ENCODE measurements around the gene SPATA6L.

DNA sequence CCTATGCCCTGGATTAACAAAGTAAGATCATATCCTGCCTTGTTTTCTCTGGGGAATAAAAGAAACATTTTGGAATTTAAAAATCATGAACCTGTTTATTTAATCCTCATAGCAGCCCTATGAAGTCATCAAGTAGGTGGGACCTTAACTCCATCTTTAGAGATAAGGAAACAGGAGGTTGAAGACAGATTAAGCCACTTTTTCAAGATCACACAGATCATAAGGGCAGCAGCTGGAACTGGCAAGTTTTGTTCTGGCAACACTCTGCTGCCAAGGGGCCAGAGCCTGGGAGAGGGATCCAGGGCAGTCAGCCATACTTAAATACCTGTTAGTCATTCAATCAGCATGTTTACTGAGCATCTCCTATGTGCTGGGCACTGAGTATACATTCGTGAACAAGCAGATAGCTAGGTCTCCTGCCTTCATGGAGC, 112.3 kb downstream of the SPATA6L start:
- TF ChIP-seq, protein P1, sequence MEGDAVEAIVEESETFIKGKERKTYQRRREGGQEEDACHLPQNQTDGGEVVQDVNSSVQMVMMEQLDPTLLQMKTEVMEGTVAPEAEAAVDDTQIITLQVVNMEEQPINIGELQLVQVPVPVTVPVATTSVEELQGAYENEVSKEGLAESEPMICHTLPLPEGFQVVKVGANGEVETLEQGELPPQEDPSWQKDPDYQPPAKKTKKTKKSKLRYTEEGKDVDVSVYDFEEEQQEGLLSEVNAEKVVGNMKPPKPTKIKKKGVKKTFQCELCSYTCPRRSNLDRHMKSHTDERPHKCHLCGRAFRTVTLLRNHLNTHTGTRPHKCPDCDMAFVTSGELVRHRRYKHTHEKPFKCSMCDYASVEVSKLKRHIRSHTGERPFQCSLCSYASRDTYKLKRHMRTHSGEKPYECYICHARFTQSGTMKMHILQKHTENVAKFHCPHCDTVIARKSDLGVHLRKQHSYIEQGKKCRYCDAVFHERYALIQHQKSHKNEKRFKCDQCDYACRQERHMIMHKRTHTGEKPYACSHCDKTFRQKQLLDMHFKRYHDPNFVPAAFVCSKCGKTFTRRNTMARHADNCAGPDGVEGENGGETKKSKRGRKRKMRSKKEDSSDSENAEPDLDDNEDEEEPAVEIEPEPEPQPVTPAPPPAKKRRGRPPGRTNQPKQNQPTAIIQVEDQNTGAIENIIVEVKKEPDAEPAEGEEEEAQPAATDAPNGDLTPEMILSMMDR (IDR thresholded peaks at IDR 0.05) = no peak
- no peak for TF ChIP-seq POLR2A (IDR thresholded peaks at IDR 0.05)

Measured in body of pancreas (tissue), 4 donors.